ENCODE data around the gene RBMS3.

- TF ChIP-seq EZH2 (IDR thresholded peaks at IDR 0.05; ENCODE audit: borderline replicate concordance) (no peak), CTCF (IDR thresholded peaks at IDR 0.05; ENCODE audit: poor library complexity) (no peak)
These were observed 430.4 kb downstream of the RBMS3 start for GRCh38 chr3:29711255-29711771.

Data from hepatocyte (in vitro differentiated cells).